Measurements from ENCODE around the gene CSF2RB. TPM values are rescaled to one million over a fixed set of nuclear protein-coding genes. Genes with fewer than 3 reads are reported as not detected.

Gene CSF2RB
- polyA plus RNA-seq, 1 donor (not counting 4 experiments of a cell fraction or from before 2014, with no cell fraction given), result 0.08 TPM

- Histone ChIP-seq H3K27ac (ENCODE audit: control insufficient read depth, insufficient read depth, low read length) (no peak overlapping the region), H3K4me3 (ENCODE audit: control insufficient read depth in 2 of 3, extremely low read depth in 1 of 3, insufficient read depth in 2 of 3, low read depth in 1 of 3, low read length in 3 of 3) (no peak overlapping the region), H3K36me3 (ENCODE audit: control insufficient read depth in 2 of 2, extremely low read depth in 1 of 2, insufficient read depth in 2 of 2, low read length in 2 of 2) (no peaks in the 10 kb centered on the region), H4K20me1 (ENCODE audit: control insufficient read depth, extremely low read depth, insufficient read depth, low read length) (no peaks in the 10 kb centered on the region), H3K27me3 (ENCODE audit: control insufficient read depth, extremely low read depth, insufficient read depth, low read length) (peaks cover 9% of the 10 kb centered on the region), H3K4me2 (ENCODE audit: control insufficient read depth, extremely low read depth, insufficient read depth, low read depth, low read length) (no peak overlapping the region), H3K79me2 (ENCODE audit: control insufficient read depth, insufficient read depth, low read length) (no peaks in the 10 kb centered on the region), H3K9ac (ENCODE audit: control insufficient read depth, extremely low read depth, insufficient read depth, low read length) (no peak overlapping the region), H3K9me1 (ENCODE audit: control insufficient read depth, extremely low read depth, insufficient read depth, low read length) (no peaks in the 10 kb centered on the region), H2AFZ (ENCODE audit: control insufficient read depth, low read length) (no peak overlapping the region), H3K9me3 (ENCODE audit: control insufficient read depth, low read depth, low read length) (no peaks in the 10 kb centered on the region), H3K4me1 (ENCODE audit: control insufficient read depth, extremely low read depth, insufficient read depth, low read length) (no peaks in the 10 kb centered on the region)
- dilution Hi-C loops (cut with MboI; ENCODE audit: extremely low pct_ligation_motif_present, low sequenced_read_pairs), result no loop called here
- DNase-seq (ENCODE audit: low read depth, low spot score) (no peak), FAIRE-seq (no peak)
- no peak for TF ChIP-seq EZH2 (IDR thresholded peaks at IDR 0.05; ENCODE audit: low read length)
- no peak for TF ChIP-seq CTCF (optimal IDR thresholded peaks at IDR 0.05 in 1 of 3, IDR thresholded peaks at IDR 0.05 in 1 of 3, conservative IDR thresholded peaks at IDR 0.05 in 1 of 3; ENCODE audit: extremely low read depth in 1 of 3, insufficient read depth in 2 of 3, low read length in 3 of 3)
These were observed 20.2 kb upstream of the CSF2RB start for GRCh38 chr22:36893262-36893661.

GRCh38 chr22:36894266-36894665 is 19.2 kb upstream of the CSF2RB start:
- dilution Hi-C loops (cut with MboI; ENCODE audit: extremely low pct_ligation_motif_present, low sequenced_read_pairs), result no loop called here
- H4K20me1 ChIP-seq (ENCODE audit: control insufficient read depth, extremely low read depth, insufficient read depth, low read length), result no peaks in the 10 kb centered on the region
- TF ChIP-seq CTCF (optimal IDR thresholded peaks at IDR 0.05 in 1 of 3, IDR thresholded peaks at IDR 0.05 in 1 of 3, conservative IDR thresholded peaks at IDR 0.05 in 1 of 3; ENCODE audit: extremely low read depth in 1 of 3, insufficient read depth in 2 of 3, low read length in 3 of 3) (no peak), EZH2 (IDR thresholded peaks at IDR 0.05; ENCODE audit: low read length) (no peak)
- H3K4me3 ChIP-seq (ENCODE audit: control insufficient read depth in 2 of 3, extremely low read depth in 1 of 3, insufficient read depth in 2 of 3, low read depth in 1 of 3, low read length in 3 of 3), result no peak overlapping the region
- H3K9ac ChIP-seq (ENCODE audit: control insufficient read depth, extremely low read depth, insufficient read depth, low read length), result no peak overlapping the region
- H3K36me3 ChIP-seq (ENCODE audit: control insufficient read depth in 2 of 2, extremely low read depth in 1 of 2, insufficient read depth in 2 of 2, low read length in 2 of 2), result no peaks in the 10 kb centered on the region
- peaks cover 9% of the 10 kb centered on the region for H3K27me3 ChIP-seq (ENCODE audit: control insufficient read depth, extremely low read depth, insufficient read depth, low read length)
- H3K4me1 ChIP-seq (ENCODE audit: control insufficient read depth, extremely low read depth, insufficient read depth, low read length), result no peaks in the 10 kb centered on the region
- FAIRE-seq (no peak), DNase-seq (ENCODE audit: low read depth, low spot score) (no peak)
- no peak overlapping the region for H3K4me2 ChIP-seq (ENCODE audit: control insufficient read depth, extremely low read depth, insufficient read depth, low read depth, low read length)
- H3K9me3 ChIP-seq (ENCODE audit: control insufficient read depth, low read depth, low read length), result no peaks in the 10 kb centered on the region
- no peaks in the 10 kb centered on the region for H3K79me2 ChIP-seq (ENCODE audit: control insufficient read depth, insufficient read depth, low read length)
- H2AFZ ChIP-seq (ENCODE audit: control insufficient read depth, low read length), result no peak overlapping the region
- no peaks in the 10 kb centered on the region for H3K9me1 ChIP-seq (ENCODE audit: control insufficient read depth, extremely low read depth, insufficient read depth, low read length)
- H3K27ac ChIP-seq (ENCODE audit: control insufficient read depth, insufficient read depth, low read length), result no peak overlapping the region
